Measurements from ENCODE around the gene RYR3.

GRCh38 chr15:33649217-33649933, 338.6 kb downstream of the RYR3 start:
- TF ChIP-seq CTCF (IDR thresholded peaks at IDR 0.05) (no peak), POLR2A (IDR thresholded peaks at IDR 0.05; ENCODE audit: low read depth) (no peak), POLR2AphosphoS5 (IDR thresholded peaks at IDR 0.05) (no peak)

All from esophagus muscularis mucosa (tissue), 3 donors.